Measurements from ENCODE around the gene GPR31.
"Not testable (repeated sequence)": the region's sequence is repeated elsewhere in the genome, so short reads cannot be mapped to it uniquely, and the experiment has no call there.

Gene GPR31

DNA sequence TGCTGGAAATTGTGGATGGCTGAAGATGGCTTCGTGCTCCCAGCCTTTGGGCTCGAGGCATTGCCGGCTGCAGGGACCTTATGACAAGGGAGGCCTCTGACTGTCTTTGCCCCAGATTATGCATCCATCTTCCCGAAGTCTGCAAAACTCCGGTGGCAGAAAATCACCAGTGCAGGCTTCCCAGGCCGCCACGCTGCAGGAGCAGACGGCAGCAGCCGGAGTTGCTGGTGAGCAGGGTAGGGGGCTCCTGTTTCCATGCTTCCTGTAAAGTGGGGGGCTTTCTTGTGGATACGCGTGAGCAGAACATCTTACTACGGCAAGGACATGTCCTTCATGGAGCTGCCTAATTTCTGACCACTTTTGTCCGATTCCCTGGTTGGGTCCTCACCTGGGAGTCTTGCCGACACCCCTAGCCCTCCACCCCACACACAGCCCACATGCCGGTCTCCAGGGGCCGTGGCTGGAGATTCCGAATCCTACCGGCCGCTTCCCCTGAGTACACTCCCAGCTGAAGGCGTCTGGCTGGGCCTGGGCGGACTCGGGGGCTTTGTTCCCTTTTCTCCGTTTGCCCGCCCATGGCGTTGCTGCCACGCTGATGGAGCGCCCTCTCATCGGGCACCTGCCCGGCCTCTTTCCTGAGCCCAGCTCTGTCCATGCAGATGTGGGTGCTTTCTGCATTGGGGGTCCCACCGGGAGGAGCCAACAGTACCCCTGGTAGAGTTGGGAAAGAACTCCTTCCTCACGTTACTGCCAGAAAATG lies 21.3 kb upstream of the GPR31 start:
- peak; percentile 68 for DNase-seq (ENCODE audit: low spot score)
- H3K4me3 ChIP-seq, H3K27ac ChIP-seq: not testable (repeated sequence)

DNA sequence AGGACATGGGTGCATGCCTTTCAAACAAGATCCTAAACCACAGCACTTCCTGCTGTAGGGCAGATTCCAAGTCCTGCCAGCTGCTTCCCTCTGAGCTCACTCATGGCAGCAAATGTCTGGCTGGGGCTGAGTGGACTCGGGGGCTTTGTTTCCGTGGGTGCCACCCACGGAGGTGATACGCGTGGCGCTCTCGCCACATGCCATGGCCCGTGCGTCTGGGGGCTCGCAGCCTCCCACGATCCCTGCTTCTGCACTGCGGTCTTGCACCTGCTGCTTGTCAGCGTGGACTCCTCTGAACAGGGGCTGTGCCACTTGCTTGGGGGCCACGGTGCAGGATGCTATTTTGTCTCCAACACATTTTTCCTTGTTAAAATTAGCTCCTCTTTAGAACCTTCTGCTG lies 19.5 kb upstream of the GPR31 start:
- DNase-seq (ENCODE audit: low spot score); H3K4me3 ChIP-seq; H3K27ac ChIP-seq: not testable (repeated sequence)

DNA sequence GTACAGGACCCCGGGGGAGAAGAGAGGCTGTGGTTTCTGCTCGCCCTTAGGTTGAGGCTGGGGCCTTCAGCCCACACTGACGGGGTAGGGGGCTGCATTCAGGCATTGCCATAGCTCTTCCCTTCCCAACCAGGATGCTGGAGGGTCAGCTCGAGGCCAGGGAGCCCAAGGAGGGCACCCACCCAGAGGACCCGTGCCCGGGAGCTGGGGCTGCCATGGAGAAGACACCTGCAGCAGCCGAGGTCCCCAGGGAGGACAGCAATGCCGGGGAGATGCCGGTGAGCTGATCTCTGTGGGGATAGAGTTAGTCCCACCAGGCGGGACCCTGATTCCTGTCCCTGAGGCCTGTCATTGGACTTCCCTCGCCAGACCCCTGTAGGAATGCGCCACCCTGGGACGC lies 14.2 kb upstream of the GPR31 start:
- not testable (repeated sequence) for H3K4me3 ChIP-seq; H3K27ac ChIP-seq; DNase-seq (ENCODE audit: low spot score)

DNA sequence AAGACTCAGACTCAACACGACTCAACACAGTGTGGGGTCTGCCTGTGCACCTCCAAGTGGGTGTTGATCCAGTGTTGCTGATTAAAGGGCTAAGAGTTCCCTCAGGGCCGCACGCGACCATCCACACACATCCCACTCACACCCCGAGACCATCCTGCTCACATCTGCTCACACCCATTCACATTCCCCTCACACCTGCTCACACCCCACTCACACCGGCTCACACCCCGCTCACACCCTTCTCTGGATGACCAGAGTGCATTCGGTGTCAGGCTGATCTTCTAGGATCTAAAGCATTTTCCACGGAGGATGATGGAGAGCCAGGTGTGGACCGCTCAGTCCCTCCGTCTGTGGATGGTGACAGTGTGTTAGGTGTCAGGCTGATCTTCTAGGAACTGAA lies 13.5 kb upstream of the GPR31 start:
- not testable (repeated sequence) for DNase-seq (ENCODE audit: low spot score); H3K27ac ChIP-seq; H3K4me3 ChIP-seq

GRCh38 chr6:167169867-167170266 lies 12.1 kb upstream of the GPR31 start:
- not testable (repeated sequence) for DNase-seq (ENCODE audit: low spot score); H3K4me3 ChIP-seq; H3K27ac ChIP-seq

DNA sequence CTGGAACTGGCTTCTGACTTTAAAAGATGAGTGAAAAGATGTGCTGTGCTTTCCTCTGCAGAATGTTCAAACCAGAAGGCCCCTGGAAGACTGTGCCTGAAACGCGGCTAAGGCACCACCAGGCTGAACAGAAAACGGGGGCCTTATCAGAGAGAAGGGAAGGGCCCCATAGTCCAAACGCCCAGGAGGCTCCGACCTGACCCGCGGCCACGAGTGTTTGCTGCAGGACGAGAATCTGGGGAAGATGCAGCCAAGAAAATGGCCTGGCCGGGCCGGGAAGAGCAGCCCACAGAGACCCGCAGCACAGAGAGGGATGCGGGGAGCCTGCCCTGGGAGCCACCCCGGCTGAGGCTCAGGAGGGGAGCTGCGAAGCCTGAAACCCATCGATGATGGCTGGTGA lies 10.5 kb upstream of the GPR31 start:
- H3K27ac ChIP-seq; H3K4me3 ChIP-seq; DNase-seq (ENCODE audit: low spot score): not testable (repeated sequence)

DNA sequence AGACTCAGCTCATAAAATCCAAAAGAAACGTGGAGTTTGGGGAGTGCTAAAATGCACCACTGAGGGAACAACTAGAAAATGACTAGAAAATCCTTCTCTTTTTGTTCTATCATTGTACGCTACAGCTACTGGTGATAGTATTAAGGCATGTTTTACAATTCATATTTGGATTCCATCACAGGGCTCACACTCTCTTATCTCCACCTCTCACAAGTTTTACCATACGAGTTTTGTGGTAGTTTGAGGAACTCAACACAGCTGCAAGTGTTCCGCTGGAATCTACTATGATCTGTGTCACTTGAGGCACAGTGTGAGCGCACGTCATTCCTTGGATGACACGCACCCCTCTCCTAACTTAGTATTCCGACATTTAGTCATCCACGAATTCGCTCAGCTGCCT lies 9.9 kb upstream of the GPR31 start:
- DNase-seq (ENCODE audit: low spot score); H3K4me3 ChIP-seq; H3K27ac ChIP-seq: not testable (repeated sequence)

- no peak for TF ChIP-seq CTCF (IDR thresholded peaks at IDR 0.05)
- no peak for DNase-seq (ENCODE audit: low spot score)
- no peak overlapping the region for H3K4me3 ChIP-seq
- no peak overlapping the region for H3K27ac ChIP-seq
These were observed 8.2 kb upstream of the GPR31 start for GRCh38 chr6:167165858-167166471.

- Histone ChIP-seq H3K4me3 (no peak overlapping the region), H3K27ac (no peak overlapping the region)
- no peak for DNase-seq (ENCODE audit: low spot score)
- TF ChIP-seq CTCF (IDR thresholded peaks at IDR 0.05) = no peak
These were observed 6.5 kb upstream of the GPR31 start for GRCh38 chr6:167164261-167164660.

GRCh38 chr6:167163476-167164011 lies 5.8 kb upstream of the GPR31 start:
- TF ChIP-seq CTCF (IDR thresholded peaks at IDR 0.05) = no peak
- H3K27ac ChIP-seq = no peak overlapping the region
- H3K4me3 ChIP-seq = no peak overlapping the region
- DNase-seq (ENCODE audit: low spot score) = no peak

GRCh38 chr6:167162591-167162990 lies 4.8 kb upstream of the GPR31 start:
- no peak overlapping the region for H3K27ac ChIP-seq
- DNase-seq (ENCODE audit: low spot score) = no peak
- no peak for TF ChIP-seq CTCF (IDR thresholded peaks at IDR 0.05)
- H3K4me3 ChIP-seq = no peak overlapping the region

All from coronary artery (tissue), 2 donors.